MM.1S (cell line): Measurements from ENCODE around the gene KLHL18.

Experiments used
- DNase-seq: peaks from one replicate; pipeline ENCODE4 v3.0.0-alpha.2; 2015
- H2AFZ ChIP-seq: fragments of 300-600 bp; sonication (generic); 2 replicates; pipeline ENCODE4 v1.6.0; 2016; ENCODE audit warnings: antibody characterized with exemption, low read length
- H3F3A ChIP-seq: fragments of 300-600 bp; sonication (generic); 2 replicates; pipeline ENCODE4 v1.6.1; 2016; ENCODE audit warnings: mild to moderate bottlenecking, antibody characterized with exemption, low read length, moderate library complexity, mixed read lengths; ENCODE audit not compliant: insufficient read depth
- H3K27ac ChIP-seq: fragments of 300-600 bp; sonication (generic); 2 replicates; pipeline ENCODE4 v1.5.1; 2016; ENCODE audit warnings: mild to moderate bottlenecking, low read length
- H3K27me3 ChIP-seq: fragments of 300-600 bp; sonication (generic); replicated peaks from 2 replicates; pipeline ENCODE4 v1.6.0; 2016; ENCODE audit warnings: low read length; ENCODE audit not compliant: insufficient read depth
- H3K36me3 ChIP-seq: fragments of 300-600 bp; sonication (generic); replicated peaks from 2 replicates; pipeline ENCODE4 v1.6.1; 2016; ENCODE audit warnings: mild to moderate bottlenecking, low read length, mixed read lengths; ENCODE audit not compliant: insufficient read depth
- H3K4me1 ChIP-seq: fragments of 300-600 bp; sonication (generic); 2 replicates; pipeline ENCODE4 v1.6.1; 2016; ENCODE audit warnings: low read length, mixed read lengths
- H3K4me2 ChIP-seq: fragments of 300-600 bp; sonication (generic); 2 replicates; pipeline ENCODE4 v1.6.0; 2016; ENCODE audit warnings: low read depth, low read length
- H3K4me3 ChIP-seq: fragments of 300-600 bp; sonication (generic); 2 replicates; pipeline ENCODE4 v1.5.1; 2016; ENCODE audit warnings: low read length, mixed read lengths
- H3K79me2 ChIP-seq: fragments of 300-600 bp; sonication (generic); 2 replicates; pipeline ENCODE4 v1.6.1; 2016; ENCODE audit warnings: mixed run types, low read length, mixed read lengths
- H3K9ac ChIP-seq: fragments of 300-600 bp; sonication (generic); 2 replicates; pipeline ENCODE4 v1.6.1; 2016; ENCODE audit warnings: low read length, mixed read lengths
- H3K9me2 ChIP-seq: fragments of 300-600 bp; sonication (generic); replicated peaks from 2 replicates; pipeline ENCODE4 v1.6.1; 2016; ENCODE audit warnings: mild to moderate bottlenecking, low read length, mixed read lengths; ENCODE audit not compliant: insufficient read depth
- H3K9me3 ChIP-seq: fragments of 300-600 bp; sonication (generic); replicated peaks from 2 replicates; pipeline ENCODE4 v1.6.1; 2016; ENCODE audit warnings: mild to moderate bottlenecking, low read length, mixed read lengths; ENCODE audit not compliant: insufficient read depth
- H4K20me1 ChIP-seq: fragments of 300-600 bp; sonication (generic); 2 replicates; pipeline ENCODE4 v1.6.1; 2016; ENCODE audit warnings: mild to moderate bottlenecking, low read length, moderate library complexity, mixed read lengths; ENCODE audit not compliant: insufficient read depth
- EZH2 ChIP-seq: fragments of 300-600 bp; sonication (generic); optimal IDR thresholded peaks from 2 replicates; pipeline ENCODE3; 2017; ENCODE audit warnings: low read depth, mild to moderate bottlenecking, antibody characterized with exemption, low read length, mixed read lengths
- EZH2phosphoT487 ChIP-seq: fragments of 300-600 bp; sonication (generic); IDR thresholded peaks from 2 replicates; pipeline ENCODE4 v1.6.1; 2018; ENCODE audit warnings: antibody characterized with exemption, low read length
- TF ChIP-seq, protein P1 (sequence below): fragments of 300-600 bp; sonication (generic); IDR thresholded peaks from 2 replicates; pipeline ENCODE4 v1.5.1; 2016; ENCODE audit warnings: antibody characterized with exemption, low read length, mixed read lengths

Gene KLHL18

GRCh38 chr3:47283193-47283537 lies 421 bp downstream of the KLHL18 start:
- peak; percentile 24 for DNase-seq
- Histone ChIP-seq H3K4me2 (peak overlapping the region; percentile 76), H3K4me1 (peaks cover 4% of the 10 kb centered on the region; the same call in 1 of the 2 replicates), H3F3A (no peaks in the 10 kb centered on the region), H2AFZ (peak overlapping the region; percentile 89), H4K20me1 (no peaks in the 10 kb centered on the region), H3K79me2 (peaks cover 44% of the 10 kb centered on the region), H3K27me3 (no peaks in the 10 kb centered on the region), H3K9me3 (no peaks in the 10 kb centered on the region), H3K9ac (peak overlapping the region; percentile 89), H3K4me3 (peak overlapping the region; percentile 86), H3K27ac (peak overlapping the region; percentile 89; the same call in 1 of the 2 replicates), H3K9me2 (no peaks in the 10 kb centered on the region), H3K36me3 (no peaks in the 10 kb centered on the region)
- TF ChIP-seq EZH2phosphoT487, result no peak
- no peak for TF ChIP-seq EZH2

GRCh38 chr3:47283591-47284364 lies 1.0 kb downstream of the KLHL18 start:
- Histone ChIP-seq H2AFZ (peak overlapping the region; percentile 89; the same call in 1 of the 2 replicates), H3K9ac (peak overlapping the region; percentile 89), H3K4me1 (peaks cover 4% of the 10 kb centered on the region; the same call in 1 of the 2 replicates), H4K20me1 (no peaks in the 10 kb centered on the region), H3K9me2 (no peaks in the 10 kb centered on the region), H3K27me3 (no peaks in the 10 kb centered on the region), H3K79me2 (peaks cover 50% of the 10 kb centered on the region), H3K27ac (peak overlapping the region; percentile 89; the same call in 1 of the 2 replicates), H3K4me2 (peak overlapping the region; percentile 76), H3K9me3 (no peaks in the 10 kb centered on the region), H3F3A (no peaks in the 10 kb centered on the region), H3K36me3 (no peaks in the 10 kb centered on the region), H3K4me3 (peak overlapping the region; percentile 86)
- peak; percentile 8 for DNase-seq
- TF ChIP-seq, protein P1, sequence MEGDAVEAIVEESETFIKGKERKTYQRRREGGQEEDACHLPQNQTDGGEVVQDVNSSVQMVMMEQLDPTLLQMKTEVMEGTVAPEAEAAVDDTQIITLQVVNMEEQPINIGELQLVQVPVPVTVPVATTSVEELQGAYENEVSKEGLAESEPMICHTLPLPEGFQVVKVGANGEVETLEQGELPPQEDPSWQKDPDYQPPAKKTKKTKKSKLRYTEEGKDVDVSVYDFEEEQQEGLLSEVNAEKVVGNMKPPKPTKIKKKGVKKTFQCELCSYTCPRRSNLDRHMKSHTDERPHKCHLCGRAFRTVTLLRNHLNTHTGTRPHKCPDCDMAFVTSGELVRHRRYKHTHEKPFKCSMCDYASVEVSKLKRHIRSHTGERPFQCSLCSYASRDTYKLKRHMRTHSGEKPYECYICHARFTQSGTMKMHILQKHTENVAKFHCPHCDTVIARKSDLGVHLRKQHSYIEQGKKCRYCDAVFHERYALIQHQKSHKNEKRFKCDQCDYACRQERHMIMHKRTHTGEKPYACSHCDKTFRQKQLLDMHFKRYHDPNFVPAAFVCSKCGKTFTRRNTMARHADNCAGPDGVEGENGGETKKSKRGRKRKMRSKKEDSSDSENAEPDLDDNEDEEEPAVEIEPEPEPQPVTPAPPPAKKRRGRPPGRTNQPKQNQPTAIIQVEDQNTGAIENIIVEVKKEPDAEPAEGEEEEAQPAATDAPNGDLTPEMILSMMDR, result no peak
- no peak for TF ChIP-seq EZH2

DNA sequence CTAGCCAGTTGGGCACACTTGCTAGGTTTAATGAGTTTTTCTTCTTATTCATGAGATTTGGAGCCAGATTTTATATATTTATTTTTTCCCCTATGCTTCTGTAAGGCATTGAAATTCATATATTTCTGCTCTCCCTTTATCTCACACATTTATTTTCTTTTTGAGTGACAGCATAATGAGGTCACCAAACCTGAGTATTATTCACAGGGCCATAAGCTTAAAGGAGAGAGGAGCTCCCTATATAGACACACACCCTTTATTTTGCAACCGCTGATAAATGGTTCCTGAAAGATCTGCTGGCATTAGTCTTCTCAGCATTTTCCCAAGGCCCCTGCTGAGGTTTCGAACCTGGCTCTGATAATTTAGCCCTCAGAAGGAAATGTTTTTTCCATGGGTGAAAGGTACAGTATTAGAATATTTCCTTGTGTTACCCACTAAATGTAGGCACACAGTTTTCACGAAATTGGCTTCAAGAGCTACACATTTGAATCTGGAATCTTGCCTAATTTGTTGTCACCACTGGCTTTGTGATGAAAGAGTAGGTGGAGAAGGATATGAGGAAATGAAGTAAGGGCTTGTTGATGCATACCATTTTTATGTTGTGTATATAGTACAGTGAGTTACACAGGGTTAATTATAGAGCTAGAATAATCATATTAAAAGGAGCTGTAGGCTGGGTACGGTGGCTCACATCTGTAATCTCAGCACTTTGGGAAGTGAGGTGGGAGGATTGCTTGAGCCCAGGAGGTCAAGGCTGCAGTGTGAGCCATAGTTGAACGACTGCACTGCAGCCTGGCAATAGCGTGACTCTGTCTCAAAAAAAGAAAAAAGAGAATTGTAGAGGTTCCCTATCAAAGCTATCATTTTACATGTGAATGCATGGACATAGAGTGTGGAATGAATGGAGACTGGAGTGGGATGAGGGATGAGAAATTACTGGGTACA lies 6.5 kb downstream of the KLHL18 start:
- H3K4me1 ChIP-seq, result no peaks in the 10 kb centered on the region
- no peaks in the 10 kb centered on the region for H3K27me3 ChIP-seq
- H3K79me2 ChIP-seq, result peaks cover 73% of the 10 kb centered on the region
- H3K4me2 ChIP-seq, result no peak overlapping the region
- no peaks in the 10 kb centered on the region for H3K36me3 ChIP-seq
- no peak for DNase-seq
- no peak overlapping the region for H2AFZ ChIP-seq
- no peak overlapping the region for H3K4me3 ChIP-seq
- no peak overlapping the region for H3K9ac ChIP-seq
- H3F3A ChIP-seq, result no peaks in the 10 kb centered on the region
- H4K20me1 ChIP-seq, result no peaks in the 10 kb centered on the region
- no peak for TF ChIP-seq EZH2
- TF ChIP-seq, protein P1, result no peak
- TF ChIP-seq EZH2phosphoT487, result no peak
- H3K9me2 ChIP-seq, result no peaks in the 10 kb centered on the region
- no peak overlapping the region for H3K27ac ChIP-seq
- no peaks in the 10 kb centered on the region for H3K9me3 ChIP-seq
